Amniotic stem cell (primary cell): ENCODE results near the gene SPTB.

Experiments
- DNase-seq: peaks from one replicate; lab custom pipeline; 2025; lab: John Stamatoyannopoulos, UW

The SPTB gene

GRCh38 chr14:64728856-64729255 is 150.9 kb downstream of the SPTB start:
- no peak for DNase-seq

- no peak for DNase-seq
These were observed 151.6 kb downstream of the SPTB start for GRCh38 chr14:64728106-64728505.

GRCh38 chr14:64727551-64728071 is 152.1 kb downstream of the SPTB start:
- DNase-seq, result no peak

GRCh38 chr14:64726585-64726890 is 153.2 kb downstream of the SPTB start:
- no peak for DNase-seq

- DNase-seq, result no peak
These were observed 153.7 kb downstream of the SPTB start for GRCh38 chr14:64725879-64726584.

GRCh38 chr14:64725261-64725815 is 154.4 kb downstream of the SPTB start:
- no peak for DNase-seq

GRCh38 chr14:64724578-64724930 is 155.2 kb downstream of the SPTB start:
- no peak for DNase-seq

- DNase-seq, result no peak
These were observed 155.8 kb downstream of the SPTB start for GRCh38 chr14:64723691-64724577.

GRCh38 chr14:64722842-64723447 is 156.8 kb downstream of the SPTB start:
- DNase-seq, result no peak

GRCh38 chr14:64721899-64722298 is 157.8 kb downstream of the SPTB start:
- DNase-seq, result no peak

GRCh38 chr14:64721391-64721791 is 158.3 kb downstream of the SPTB start:
- no peak for DNase-seq

GRCh38 chr14:64720131-64720576 is 159.6 kb downstream of the SPTB start:
- no peak for DNase-seq

GRCh38 chr14:64719601-64720000 is 160.1 kb downstream of the SPTB start:
- DNase-seq, result no peak

- no peak for DNase-seq
These were observed 160.9 kb downstream of the SPTB start for GRCh38 chr14:64718762-64719161.

GRCh38 chr14:64717870-64718269 is 161.8 kb downstream of the SPTB start:
- DNase-seq, result no peak

GRCh38 chr14:64715628-64716412 is 163.9 kb downstream of the SPTB start:
- DNase-seq, result no peak

- no peak for DNase-seq
These were observed 164.5 kb downstream of the SPTB start for GRCh38 chr14:64715146-64715627.

GRCh38 chr14:64714432-64715025 is 165.2 kb downstream of the SPTB start:
- no peak for DNase-seq

- no peak for DNase-seq
These were observed 166.0 kb downstream of the SPTB start for GRCh38 chr14:64713677-64714076.

- DNase-seq, result no peak
These were observed 168.7 kb downstream of the SPTB start for GRCh38 chr14:64711039-64711438.

- no peak for DNase-seq
These were observed 170.6 kb downstream of the SPTB start for GRCh38 chr14:64709126-64709525.
